GM12878 (cell line): ENCODE data around the gene ANAPC2. TPM values are rescaled to one million over a fixed set of nuclear protein-coding genes. Genes with fewer than 3 reads are reported as not detected.

Source experiments
- ATAC-seq: fragments of 200-7000 bp; cut with Tn5 transposase; 3 replicates; pipeline ENCODE4 v1.9.1; 2020; ENCODE audit warnings: mild to moderate bottlenecking, moderate library complexity
- BruUV-seq: library from RNA; stranded (reverse); fragments of 400-500 nt; replicated peaks from 2 replicates; lab custom pipeline; 2021; lab: Mats Ljungman, UMichigan
- CTCF ChIA-PET: fragments of 300-600 bp; sonication (Branson Sonifier 250); formaldehyde crosslinking; extraction: SDS; loops from one replicate; lab custom pipeline; 2021; ENCODE audit warnings: inconsistent platforms; lab: Yijun Ruan, JAX
- POLR2A ChIA-PET: fragments of 350-600 bp; formaldehyde crosslinking; extraction: SDS; loops from one replicate; lab custom pipeline; 2021; ENCODE audit warnings: inconsistent platforms; lab: Charles Lee
- RAD21 ChIA-PET: fragments of 300-600 bp; sonication (Branson Sonifier 250); formaldehyde crosslinking; loops from one replicate; lab custom pipeline; 2023; ENCODE audit warnings: antibody characterized with exemption; ENCODE audit not compliant: unreplicated experiment; lab: Charles Lee
- SMC1A ChIA-PET: fragments of 300-600 bp; sonication (Branson Sonifier 250); formaldehyde crosslinking; loops from one replicate; lab custom pipeline; 2023; ENCODE audit not compliant: unreplicated experiment, uncharacterized antibody; lab: Charles Lee
- DNase-seq: peaks from one replicate; pipeline ENCODE4 v3.0.0-alpha.2; 2011; ENCODE audit warnings: low read depth, low spot score
- FAIRE-seq: peaks from 3 replicates; lab custom pipeline; 2011; peaks lifted over from hg19 to GRCh38; lab: Jason Lieb, UNC
- H2AFZ ChIP-seq: 2 replicates; pipeline ENCODE4 v1.6.0; 2011; ENCODE audit warnings: low read depth, low read length, control low read depth; ENCODE audit not compliant: control insufficient read depth
- H3K27ac ChIP-seq: 2 replicates; pipeline ENCODE4 v1.5.1; 2011; ENCODE audit warnings: control low read depth; ENCODE audit not compliant: control insufficient read depth, insufficient read depth
- H3K27me3 ChIP-seq, 2 experiments: replicated peaks in 1 of 2; 2 replicates each; pipeline versions ENCODE4 v1.6.0 to v1.6.1; 2011; ENCODE audit warnings: low read length in 1 of 2; ENCODE audit not compliant: control insufficient read depth in 2 of 2, insufficient read depth in 2 of 2
- H3K36me3 ChIP-seq, 2 experiments: 2 replicates each; pipeline ENCODE4 v1.5.1; 2011; ENCODE audit warnings: low read length in 1 of 2; ENCODE audit not compliant: control insufficient read depth in 2 of 2, insufficient read depth in 2 of 2
- H3K4me1 ChIP-seq: 2 replicates; pipeline ENCODE4 v1.6.1; 2011; ENCODE audit warnings: mild to moderate bottlenecking, low read length, moderate library complexity, mixed read lengths; ENCODE audit not compliant: control insufficient read depth, insufficient read depth
- H3K4me2 ChIP-seq: 2 replicates; pipeline ENCODE4 v1.6.0; 2011; ENCODE audit warnings: control low read depth; ENCODE audit not compliant: control insufficient read depth, insufficient read depth
- H3K4me3 ChIP-seq: fragments of 200-600 bp; sonication (generic); 2 replicates; pipeline ENCODE4 v1.5.1; 2016
- H3K79me2 ChIP-seq: 2 replicates; pipeline ENCODE4 v1.6.0; 2011; ENCODE audit warnings: low read length; ENCODE audit not compliant: control insufficient read depth, insufficient read depth
- H3K9ac ChIP-seq: 2 replicates; pipeline ENCODE4 v1.8.0; 2011; ENCODE audit warnings: low read length, control low read depth, mixed read lengths; ENCODE audit not compliant: control insufficient read depth, insufficient read depth
- H3K9me3 ChIP-seq: replicated peaks from 3 replicates; pipeline ENCODE4 v1.5.1; 2011; ENCODE audit warnings: mild to moderate bottlenecking, low read length; ENCODE audit not compliant: control insufficient read depth, insufficient read depth
- H4K20me1 ChIP-seq: 2 replicates; pipeline ENCODE4 v1.6.0; 2011; ENCODE audit not compliant: control insufficient read depth, insufficient read depth
- EGR1 ChIP-seq, 2 experiments: IDR thresholded peaks; 1 replicate in 1 of 2; 2 replicates in 1 of 2; pipeline ENCODE4 v1.6.1; 2011 to 2012; ENCODE audit warnings: low read depth in 2 of 2, low read length in 2 of 2, borderline replicate concordance in 1 of 2, mild to moderate bottlenecking in 1 of 2, moderate library complexity in 1 of 2
- EZH2 ChIP-seq: IDR thresholded peaks from 2 replicates; pipeline ENCODE4 v1.6.1; 2012; ENCODE audit warnings: low read depth, mild to moderate bottlenecking, control low read depth, inconsistent platforms, low read length, borderline replicate concordance; ENCODE audit not compliant: control insufficient read depth
- FOXM1 ChIP-seq: IDR thresholded peaks from 2 replicates; pipeline ENCODE4 v1.6.1; 2012; ENCODE audit warnings: low read depth, mild to moderate bottlenecking, inconsistent platforms, low read length, moderate library complexity
- IKZF2 ChIP-seq, 2 experiments: fragments of 450-650 bp; IDR thresholded peaks; 2 replicates each; pipeline ENCODE4 v1.6.1; 2017; ENCODE audit warnings: mild to moderate bottlenecking in 2 of 2, moderate library complexity in 2 of 2
- RAD51 ChIP-seq: fragments of 450-650 bp; IDR thresholded peaks from 2 replicates; pipeline ENCODE4 v1.6.1; 2016; ENCODE audit warnings: moderate library complexity, mild to moderate bottlenecking, inconsistent platforms
- RBBP5 ChIP-seq: fragments of 200-600 bp; sonication (generic); conservative IDR thresholded peaks from 2 replicates; pipeline ENCODE4 v1.6.1; 2016
- RELA ChIP-seq: fragments of 450-650 bp; IDR thresholded peaks from 2 replicates; pipeline ENCODE4 v1.8.0; 2014; ENCODE audit warnings: borderline replicate concordance; ENCODE audit not compliant: partially characterized antibody
- SPI1 ChIP-seq: IDR thresholded peaks from 2 replicates; pipeline ENCODE4 v1.6.1; 2011; ENCODE audit warnings: low read depth, mild to moderate bottlenecking, low read length, moderate library complexity, borderline replicate concordance; ENCODE audit not compliant: insufficient read depth
- TARDBP ChIP-seq: IDR thresholded peaks from 2 replicates; pipeline ENCODE4 v1.6.1; 2016; ENCODE audit warnings: borderline replicate concordance
- WGBS: methylation state at CpG from one replicate; pipeline ENCODE4 v1.1.6; 2016; ENCODE audit warnings: low lambda C conversion rate; ENCODE audit not compliant: insufficient replicate concordance, insufficient coverage; ENCODE audit errors: missing lambda C conversion rate; 5-methylcytosine and 5-hydroxymethylcytosine counted together
- in situ Hi-C: fragments of 300-500 bp; cut with MboI; formaldehyde crosslinking; loops from 9 replicates; pipeline ENCODE4 v1.14.3; 2018; ENCODE audit warnings: mixed read lengths
- intact Hi-C: fragments of 100-400 bp; cut with micrococcal nuclease; formaldehyde crosslinking; loops from one replicate; pipeline ENCODE4 v1.14.2; 2022; ENCODE audit not compliant: unreplicated experiment
- polyA plus RNA-seq, 11 experiments: library from polyadenylated mRNA; depleted of rRNA in 4 of 11; unstranded in 6 of 11; stranded (reverse) in 5 of 11; fragments of >200 nt; fragmentation: Nextera tagmentation in 4 of 11; fragmentation: Illumina TruSeq in 1 of 11; extraction: Ambion mirVana in 4 of 11; extraction: Trizol in 1 of 11; gene quantifications; 1 replicate in 1 of 11; 2 replicates in 10 of 11; pipeline versions ENCODE4 v1.2.1 to v1.2.3, GENCODE V29; 2011 to 2016; ENCODE audit warnings: inconsistent platforms in 2 of 11, missing spikeins in 2 of 11, low read depth in 1 of 11
- total RNA-seq, 4 experiments: library from RNA; depleted of rRNA in 3 of 4; stranded (reverse); fragments of >200 nt in 3 of 4; fragmentation: Illumina TruSeq in 1 of 4; extraction: Trizol in 1 of 4; gene quantifications; 2 replicates each; pipeline versions ENCODE4 v1.2.1 to v1.2.3, GENCODE V29; 2013 to 2021
- TF ChIP-seq, protein P1 (sequence below): fragments of 450-650 bp; IDR thresholded peaks from 2 replicates; pipeline ENCODE4 v1.6.1; 2017; ENCODE audit warnings: mild to moderate bottlenecking, low read depth, inconsistent platforms; ENCODE audit not compliant: poor library complexity, severe bottlenecking
- TF ChIP-seq, protein P2 (sequence below): fragments of 150-350 bp; IDR thresholded peaks from 2 replicates; pipeline ENCODE4 v1.6.1; 2016; ENCODE audit warnings: low read depth, low read length
- TF ChIP-seq, protein P3 (sequence below): fragments of 450-650 bp; formaldehyde crosslinking; IDR thresholded peaks from 2 replicates; pipeline ENCODE4 v1.4.0; 2022; ENCODE audit warnings: mild to moderate bottlenecking, moderate library complexity

ANAPC2 gene
- total and polyA plus RNA-seq, 10 of the 15 experiments (the other 5 are each of a cell fraction or from before 2014, with no cell fraction given), result 0.03 to 65.2 (median 20.5) TPM

DNA sequence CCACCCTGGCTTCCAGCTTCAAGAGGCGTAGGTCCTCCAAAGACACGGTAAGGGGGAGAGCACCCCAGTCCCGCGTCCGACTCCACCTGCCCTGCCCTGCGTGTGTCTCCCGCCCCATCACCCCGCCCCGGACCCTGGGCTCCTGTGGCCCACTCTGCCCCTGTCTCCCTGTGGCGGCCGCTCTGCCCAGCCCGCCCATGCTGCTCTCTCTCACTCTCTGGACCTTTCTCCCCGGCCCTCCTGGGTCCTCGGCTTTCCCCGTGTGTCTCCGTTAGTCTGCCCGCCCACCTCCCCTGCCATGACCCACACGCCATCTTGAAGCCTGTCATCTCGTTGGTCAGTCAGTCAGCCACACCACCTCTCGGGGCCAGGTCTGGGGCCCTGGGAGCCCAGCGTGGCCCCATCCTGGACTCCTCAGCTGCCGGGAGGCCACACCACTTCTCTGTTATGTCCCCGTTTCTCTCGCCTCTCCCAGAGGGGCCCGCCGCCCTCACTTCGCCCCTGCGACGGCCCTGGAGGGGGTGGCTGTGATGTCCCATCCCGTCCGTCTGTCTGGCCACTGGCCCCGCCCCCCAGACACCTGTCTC is 23.0 kb downstream of the ANAPC2 start:
- CTCF ChIA-PET, result no interaction called here
- ATAC-seq (no peak), FAIRE-seq (no peak), DNase-seq (no peak)
- Histone ChIP-seq H3K4me2 (no peak overlapping the region), H3K79me2 (no peaks in the 10 kb centered on the region), H3K9me3 (no peaks in the 10 kb centered on the region; the same call in 2 of the 3 replicates), H2AFZ (no peak overlapping the region), H3K36me3 (no peaks in the 10 kb centered on the region), H3K4me1 (peaks cover 8% of the 10 kb centered on the region; the same call in 1 of the 2 replicates), H3K9ac (no peak overlapping the region), H3K27ac (no peak overlapping the region), H3K4me3 (no peak overlapping the region), H4K20me1 (no peaks in the 10 kb centered on the region), H3K27me3 (peaks cover 0 to 8% of the 10 kb centered on the region in 2 experiments; a peak in 3 of 4 replicates)
- POLR2A ChIA-PET, result no interaction called here
- in situ Hi-C loops, result no loop called here
- intact Hi-C loops, result no loop called here
- SMC1A ChIA-PET, result no interaction called here
- TF ChIP-seq RELA, result no peak
- TF ChIP-seq IKZF2 (IDR thresholded peaks at IDR 0.05), result no peak
- TF ChIP-seq, protein P1, sequence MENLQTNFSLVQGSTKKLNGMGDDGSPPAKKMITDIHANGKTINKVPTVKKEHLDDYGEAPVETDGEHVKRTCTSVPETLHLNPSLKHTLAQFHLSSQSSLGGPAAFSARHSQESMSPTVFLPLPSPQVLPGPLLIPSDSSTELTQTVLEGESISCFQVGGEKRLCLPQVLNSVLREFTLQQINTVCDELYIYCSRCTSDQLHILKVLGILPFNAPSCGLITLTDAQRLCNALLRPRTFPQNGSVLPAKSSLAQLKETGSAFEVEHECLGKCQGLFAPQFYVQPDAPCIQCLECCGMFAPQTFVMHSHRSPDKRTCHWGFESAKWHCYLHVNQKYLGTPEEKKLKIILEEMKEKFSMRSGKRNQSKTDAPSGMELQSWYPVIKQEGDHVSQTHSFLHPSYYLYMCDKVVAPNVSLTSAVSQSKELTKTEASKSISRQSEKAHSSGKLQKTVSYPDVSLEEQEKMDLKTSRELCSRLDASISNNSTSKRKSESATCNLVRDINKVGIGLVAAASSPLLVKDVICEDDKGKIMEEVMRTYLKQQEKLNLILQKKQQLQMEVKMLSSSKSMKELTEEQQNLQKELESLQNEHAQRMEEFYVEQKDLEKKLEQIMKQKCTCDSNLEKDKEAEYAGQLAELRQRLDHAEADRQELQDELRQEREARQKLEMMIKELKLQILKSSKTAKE, result no peak
- TF ChIP-seq EZH2, result no peak
- no peak for TF ChIP-seq TARDBP
- no peak for TF ChIP-seq RBBP5
- TF ChIP-seq FOXM1, result no peak
- TF ChIP-seq, protein P2, sequence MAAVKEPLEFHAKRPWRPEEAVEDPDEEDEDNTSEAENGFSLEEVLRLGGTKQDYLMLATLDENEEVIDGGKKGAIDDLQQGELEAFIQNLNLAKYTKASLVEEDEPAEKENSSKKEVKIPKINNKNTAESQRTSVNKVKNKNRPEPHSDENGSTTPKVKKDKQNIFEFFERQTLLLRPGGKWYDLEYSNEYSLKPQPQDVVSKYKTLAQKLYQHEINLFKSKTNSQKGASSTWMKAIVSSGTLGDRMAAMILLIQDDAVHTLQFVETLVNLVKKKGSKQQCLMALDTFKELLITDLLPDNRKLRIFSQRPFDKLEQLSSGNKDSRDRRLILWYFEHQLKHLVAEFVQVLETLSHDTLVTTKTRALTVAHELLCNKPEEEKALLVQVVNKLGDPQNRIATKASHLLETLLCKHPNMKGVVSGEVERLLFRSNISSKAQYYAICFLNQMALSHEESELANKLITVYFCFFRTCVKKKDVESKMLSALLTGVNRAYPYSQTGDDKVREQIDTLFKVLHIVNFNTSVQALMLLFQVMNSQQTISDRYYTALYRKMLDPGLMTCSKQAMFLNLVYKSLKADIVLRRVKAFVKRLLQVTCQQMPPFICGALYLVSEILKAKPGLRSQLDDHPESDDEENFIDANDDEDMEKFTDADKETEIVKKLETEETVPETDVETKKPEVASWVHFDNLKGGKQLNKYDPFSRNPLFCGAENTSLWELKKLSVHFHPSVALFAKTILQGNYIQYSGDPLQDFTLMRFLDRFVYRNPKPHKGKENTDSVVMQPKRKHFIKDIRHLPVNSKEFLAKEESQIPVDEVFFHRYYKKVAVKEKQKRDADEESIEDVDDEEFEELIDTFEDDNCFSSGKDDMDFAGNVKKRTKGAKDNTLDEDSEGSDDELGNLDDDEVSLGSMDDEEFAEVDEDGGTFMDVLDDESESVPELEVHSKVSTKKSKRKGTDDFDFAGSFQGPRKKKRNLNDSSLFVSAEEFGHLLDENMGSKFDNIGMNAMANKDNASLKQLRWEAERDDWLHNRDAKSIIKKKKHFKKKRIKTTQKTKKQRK, result no peak
- TF ChIP-seq SPI1, result no peak
- TF ChIP-seq, protein P3, sequence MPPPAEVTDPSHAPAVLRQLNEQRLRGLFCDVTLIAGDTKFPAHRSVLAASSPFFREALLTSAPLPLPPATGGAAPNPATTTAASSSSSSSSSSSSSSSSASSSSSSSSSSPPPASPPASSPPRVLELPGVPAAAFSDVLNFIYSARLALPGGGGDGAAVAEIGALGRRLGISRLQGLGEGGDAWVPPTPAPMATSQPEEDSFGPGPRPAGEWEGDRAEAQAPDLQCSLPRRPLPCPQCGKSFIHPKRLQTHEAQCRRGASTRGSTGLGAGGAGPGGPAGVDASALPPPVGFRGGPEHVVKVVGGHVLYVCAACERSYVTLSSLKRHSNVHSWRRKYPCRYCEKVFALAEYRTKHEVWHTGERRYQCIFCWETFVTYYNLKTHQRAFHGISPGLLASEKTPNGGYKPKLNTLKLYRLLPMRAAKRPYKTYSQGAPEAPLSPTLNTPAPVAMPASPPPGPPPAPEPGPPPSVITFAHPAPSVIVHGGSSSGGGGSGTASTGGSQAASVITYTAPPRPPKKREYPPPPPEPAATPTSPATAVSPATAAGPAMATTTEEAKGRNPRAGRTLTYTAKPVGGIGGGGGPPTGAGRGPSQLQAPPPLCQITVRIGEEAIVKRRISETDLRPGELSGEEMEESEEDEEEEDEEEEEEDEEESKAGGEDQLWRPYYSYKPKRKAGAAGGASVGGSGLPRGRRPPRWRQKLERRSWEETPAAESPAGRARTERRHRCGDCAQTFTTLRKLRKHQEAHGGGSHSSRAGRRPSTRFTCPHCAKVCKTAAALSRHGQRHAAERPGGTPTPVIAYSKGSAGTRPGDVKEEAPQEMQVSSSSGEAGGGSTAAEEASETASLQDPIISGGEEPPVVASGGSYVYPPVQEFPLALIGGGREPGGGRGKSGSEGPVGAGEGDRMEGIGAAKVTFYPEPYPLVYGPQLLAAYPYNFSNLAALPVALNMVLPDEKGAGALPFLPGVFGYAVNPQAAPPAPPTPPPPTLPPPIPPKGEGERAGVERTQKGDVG (CRISPR knock-in tag), result no peak
- TF ChIP-seq EGR1 (IDR thresholded peaks at IDR 0.05; ENCODE audit: borderline replicate concordance in 1 of 2, low read depth in 2 of 2, low read length in 2 of 2), result no peak
- no peak for TF ChIP-seq RAD51
- RAD21 ChIA-PET, result interaction anchor here (4.3 kb wide), 1 partner anchor 15 kb away, joined by 25 read pairs; no protein-coding TSS in a partner anchor
- no TSS peak for BruUV-seq
- WGBS, result 44% methylated on average over 27 of the region's 32 CpGs
